Gastroesophageal sphincter (tissue), 4 donors: ENCODE measurements around the gene MYO19. TPM values are rescaled to one million over a fixed set of nuclear protein-coding genes. Genes with fewer than 3 reads are reported as not detected.

Experiments
- ATAC-seq: fragments of 150-250 bp; one replicate; pipeline ENCODE4 v1.9.1; 2016; ENCODE audit warnings: mild to moderate bottlenecking, moderate library complexity
- H3K27ac ChIP-seq, 4 donors: fragments of 200-600 bp; sonication (generic) in 3 of 4; 1 replicate in 3 of 4; 2 replicates in 1 of 4; pipeline ENCODE4 v1.5.1; 2016 to 2019
- H3K27me3 ChIP-seq: fragments of 200-600 bp; sonication (generic); one replicate; pipeline ENCODE4 v1.5.1; 2019
- H3K36me3 ChIP-seq, 2 donors: fragments of 200-600 bp; sonication (generic); one replicate each; pipeline ENCODE4 v1.5.1; 2019; ENCODE audit warnings: control low read depth in 1 of 2
- H3K4me1 ChIP-seq, 3 donors: fragments of 200-600 bp; sonication (generic); 1 replicate in 2 of 3; 2 replicates in 1 of 3; pipeline ENCODE4 v1.5.1; 2016 to 2019; ENCODE audit warnings: control low read depth in 2 of 3
- H3K4me3 ChIP-seq, 2 donors: fragments of 200-600 bp; sonication (generic); one replicate each; pipeline ENCODE4 v1.5.1; 2019; ENCODE audit warnings: mild to moderate bottlenecking in 1 of 2, moderate library complexity in 1 of 2
- H3K9me3 ChIP-seq, 3 donors: fragments of 200-600 bp; sonication (generic); one replicate each; pipeline ENCODE4 v1.5.1; 2017 to 2019; ENCODE audit warnings: control low read depth in 2 of 3
- CTCF ChIP-seq, 4 experiments: fragments of 200-600 bp in 2 of 4; fragments of 450-650 bp in 2 of 4; sonication (generic) in 1 of 4; IDR thresholded peaks; one replicate each; pipeline ENCODE4 v1.5.1; 2017 to 2019; ENCODE audit warnings: antibody characterized with exemption in 4 of 4, mild to moderate bottlenecking in 2 of 4, moderate library complexity in 2 of 4
- EP300 ChIP-seq: sonication (generic); formaldehyde crosslinking; IDR thresholded peaks from one replicate; pipeline ENCODE4 v1.6.1; 2017; ENCODE audit warnings: antibody characterized with exemption, mild to moderate bottlenecking
- POLR2A ChIP-seq, 2 donors: fragments of 450-650 bp; IDR thresholded peaks; one replicate each; pipeline ENCODE4 v1.6.1; 2017; ENCODE audit warnings: antibody characterized with exemption in 2 of 2, mild to moderate bottlenecking in 2 of 2, moderate library complexity in 1 of 2
- POLR2AphosphoS5 ChIP-seq: sonication (generic); formaldehyde crosslinking; IDR thresholded peaks from one replicate; pipeline ENCODE4 v1.6.1; 2017; ENCODE audit warnings: antibody characterized with exemption
- WGBS, 2 donors: methylation state at CpG; one replicate each; pipeline ENCODE4 v1.1.5; 2018; ENCODE audit warnings: low coverage in 1 of 2; 5-methylcytosine and 5-hydroxymethylcytosine counted together
- total RNA-seq, 4 donors: library from RNA; depleted of rRNA; stranded (reverse); fragments of >200 nt; gene quantifications; one replicate each; pipeline ENCODE4 v1.1.0, GENCODE V29; 2016

MYO19 gene
- total RNA-seq, 4 donors from 2014 or later = 23.3 to 63.5 (median 42.5) TPM

- no peak overlapping the region for H3K4me3 ChIP-seq
- no peak for TF ChIP-seq CTCF (IDR thresholded peaks at IDR 0.05)
- TF ChIP-seq EP300 = no peak
- no peak for TF ChIP-seq POLR2A (IDR thresholded peaks at IDR 0.05)
- no peak for TF ChIP-seq POLR2AphosphoS5
- H3K9me3 ChIP-seq = peaks cover 0 to 5% (median 0%) of the 10 kb centered on the region in 3 donors
- no peak for ATAC-seq
- H3K27ac ChIP-seq = no peak overlapping the region
- no peaks in the 10 kb centered on the region for H3K36me3 ChIP-seq
- WGBS, 2 donors = 60 to 100% methylated on average over 2 to 9 of the region's 18 CpGs
- peaks cover 65% of the 10 kb centered on the region for H3K27me3 ChIP-seq
- peaks cover 0 to under 1% (median 0%) of the 10 kb centered on the region in 3 donors for H3K4me1 ChIP-seq
These were observed 65.6 kb downstream of the MYO19 start for GRCh38 chr17:36468903-36469635.

GRCh38 chr17:36464765-36465088 lies 69.9 kb downstream of the MYO19 start:
- H3K4me1 ChIP-seq = peaks cover 0 to 4% (median 0%) of the 10 kb centered on the region in 3 donors
- no CpG with 5 or more reads among the region's 21 CpGs for WGBS, 2 donors
- no peak for ATAC-seq
- no peaks in the 10 kb centered on the region for H3K36me3 ChIP-seq
- no peak for TF ChIP-seq CTCF (IDR thresholded peaks at IDR 0.05)
- no peak for TF ChIP-seq POLR2AphosphoS5
- TF ChIP-seq POLR2A (IDR thresholded peaks at IDR 0.05) = no peak
- no peak for TF ChIP-seq EP300
- H3K27me3 ChIP-seq = peaks cover 89% of the 10 kb centered on the region
- no peak overlapping the region for H3K27ac ChIP-seq
- H3K4me3 ChIP-seq = no peak overlapping the region
- H3K9me3 ChIP-seq = peaks cover 0 to 5% (median 0%) of the 10 kb centered on the region in 3 donors

GRCh38 chr17:36463916-36464764 lies 70.5 kb downstream of the MYO19 start:
- no peak for ATAC-seq

GRCh38 chr17:36461330-36462110 lies 73.1 kb downstream of the MYO19 start:
- WGBS, 2 donors = 39 to 57% methylated on average over 2 of the region's 10 CpGs
- Histone ChIP-seq H3K27me3 (peaks cover 83% of the 10 kb centered on the region), H3K36me3 (no peaks in the 10 kb centered on the region), H3K27ac (no peak overlapping the region), H3K4me1 (peaks cover 0 to 4% (median 0%) of the 10 kb centered on the region in 3 donors), H3K9me3 (peaks cover 0 to 5% (median 0%) of the 10 kb centered on the region in 3 donors), H3K4me3 (no peak overlapping the region)
- TF ChIP-seq POLR2AphosphoS5 (no peak), CTCF (IDR thresholded peaks at IDR 0.05) (no peak), EP300 (no peak), POLR2A (IDR thresholded peaks at IDR 0.05) (no peak)
- ATAC-seq = no peak

More at GRCh38 chr17:36463916-36464764, 70.5 kb downstream of the MYO19 start:
- no peak overlapping the region for H3K4me3 ChIP-seq
- H3K27me3 ChIP-seq = peaks cover 89% of the 10 kb centered on the region
- H3K27ac ChIP-seq = no peak overlapping the region
- H3K4me1 ChIP-seq = peaks cover 0 to 4% (median 0%) of the 10 kb centered on the region in 3 donors
- TF ChIP-seq POLR2A (IDR thresholded peaks at IDR 0.05) (no peak), EP300 (no peak), CTCF (IDR thresholded peaks at IDR 0.05) (no peak), POLR2AphosphoS5 (no peak)
- no peaks in the 10 kb centered on the region for H3K36me3 ChIP-seq
- WGBS, 2 donors = 50% methylated on average over 1 of the region's 54 CpGs; no CpG with 5 or more reads in 1 of the 2 donors
- peaks cover 0 to 5% (median 0%) of the 10 kb centered on the region in 3 donors for H3K9me3 ChIP-seq
